Small intestine (tissue), 7 donors: ENCODE measurements around the gene LRP1. TPM values are rescaled to one million over a fixed set of nuclear protein-coding genes. Genes with fewer than 3 reads are reported as not detected.
A peak's percentile ranks its signal among the peaks of the same experiment; 100 is the strongest.

ENCODE experiments used
- DNase-seq, 2 donors: peaks; one replicate each; pipeline versions ENCODE4 v3.0.0 to v3.0.0-alpha.2; 2013
- FAIRE-seq: peaks from 2 replicates; lab custom pipeline; 2012; peaks lifted over from hg19 to GRCh38; lab: Jason Lieb, UNC
- H3K27ac ChIP-seq, 3 donors: one replicate each; pipeline ENCODE4 v1.5.1; 2013; ENCODE audit warnings: low read length in 2 of 3, mild to moderate bottlenecking in 2 of 3, control low read depth in 1 of 3, inconsistent platforms in 1 of 3, low read depth in 1 of 3, moderate library complexity in 1 of 3
- H3K27me3 ChIP-seq, 3 donors: one replicate each; pipeline ENCODE4 v1.6.1; 2013; ENCODE audit warnings: low read length in 3 of 3, inconsistent platforms in 1 of 3; ENCODE audit not compliant: control insufficient read depth in 3 of 3, insufficient read depth in 3 of 3
- H3K36me3 ChIP-seq, 3 donors: one replicate each; pipeline ENCODE4 v1.6.1; 2013; ENCODE audit warnings: low read length in 3 of 3, inconsistent platforms in 1 of 3, low read depth in 1 of 3, mild to moderate bottlenecking in 1 of 3, moderate library complexity in 1 of 3; ENCODE audit not compliant: control insufficient read depth in 3 of 3, insufficient read depth in 2 of 3
- H3K4me1 ChIP-seq, 3 donors: one replicate each; pipeline ENCODE4 v1.6.1; 2013; ENCODE audit warnings: low read length in 2 of 3, inconsistent platforms in 1 of 3, low read depth in 1 of 3, mild to moderate bottlenecking in 1 of 3, moderate library complexity in 1 of 3; ENCODE audit not compliant: control insufficient read depth in 3 of 3, insufficient read depth in 2 of 3
- H3K4me3 ChIP-seq, 3 donors: one replicate each; pipeline ENCODE4 v1.5.1; 2013; ENCODE audit warnings: low read length in 3 of 3, control low read depth in 1 of 3, inconsistent platforms in 1 of 3, low read depth in 1 of 3, mild to moderate bottlenecking in 1 of 3, moderate library complexity in 1 of 3
- H3K9me3 ChIP-seq, 2 donors: one replicate each; pipeline ENCODE4 v1.6.1; 2013; ENCODE audit warnings: low read depth in 1 of 2, low read length in 1 of 2; ENCODE audit not compliant: control insufficient read depth in 2 of 2, insufficient read depth in 1 of 2
- WGBS, 3 donors: extraction: QIAGEN DNeasy Blood & Tissue Kit; methylation state at CpG; one replicate each; pipeline ENCODE4 v1.1.7; 2013; 5-methylcytosine and 5-hydroxymethylcytosine counted together
- polyA plus RNA-seq, 4 donors: library from polyadenylated mRNA; stranded (reverse) in 3 of 4; unstranded in 1 of 4; fragments of 200-250 nt in 3 of 4; fragments of 120-200 nt in 1 of 4; gene quantifications; one replicate each; pipeline versions ENCODE4 v1.2.1 to v1.2.3, GENCODE V29; 2013
- donor health status: healthy with polysubstance abuse.
- donor health status: control.
- donor health status: control.
- donor health status: Bipolar disorder and iron deficiency.
- donor health status: healthy.

LRP1 gene
- polyA plus RNA-seq, 4 donors, result 24.3 to 55.3 (median 41.6) TPM

GRCh38 chr12:57170927-57171326 lies 42.6 kb downstream of the LRP1 start:
- Histone ChIP-seq H3K4me3 (no peak overlapping the region), H3K9me3 (no peaks in the 10 kb centered on the region), H3K27me3 (no peaks in the 10 kb centered on the region), H3K36me3 (peaks cover 5 to 97% (median 18%) of the 10 kb centered on the region in 3 donors), H3K4me1 (no peaks in the 10 kb centered on the region), H3K27ac (no peak overlapping the region)
- 86 to 94% (median 92%) methylated on average over 4 of the region's 4 CpGs for WGBS, 3 donors
- no peak for DNase-seq
- FAIRE-seq, result no peak

GRCh38 chr12:57171668-57172067 lies 43.4 kb downstream of the LRP1 start:
- H3K36me3 ChIP-seq, result peaks cover 5 to 97% (median 23%) of the 10 kb centered on the region in 3 donors
- peak overlapping the region in 1 of 3 donors; percentile 21 for H3K27ac ChIP-seq
- H3K4me1 ChIP-seq, result no peaks in the 10 kb centered on the region
- H3K9me3 ChIP-seq, result no peaks in the 10 kb centered on the region
- 57 to 65% (median 57%) methylated on average over 4 of the region's 4 CpGs for WGBS, 3 donors
- H3K27me3 ChIP-seq, result no peaks in the 10 kb centered on the region
- FAIRE-seq (no peak), DNase-seq (no peak)
- H3K4me3 ChIP-seq, result no peak overlapping the region

- peaks cover 5 to 97% (median 23%) of the 10 kb centered on the region in 3 donors for H3K36me3 ChIP-seq
- H3K27ac ChIP-seq, result no peak overlapping the region
- H3K27me3 ChIP-seq, result no peaks in the 10 kb centered on the region
- H3K4me3 ChIP-seq, result no peak overlapping the region
- FAIRE-seq (no peak), DNase-seq (peak; percentile 24 to 50)
- 59 to 61% (median 60%) methylated on average over 11 of the region's 11 CpGs for WGBS, 3 donors
- no peaks in the 10 kb centered on the region for H3K4me1 ChIP-seq
- H3K9me3 ChIP-seq, result no peaks in the 10 kb centered on the region
Observed at GRCh38 chr12:57173089-57173488, 44.8 kb downstream of the LRP1 start.

- no peak for FAIRE-seq
- Histone ChIP-seq H3K36me3 (peaks cover 2 to 97% (median 21%) of the 10 kb centered on the region in 3 donors), H3K27ac (no peak overlapping the region), H3K27me3 (no peaks in the 10 kb centered on the region), H3K4me1 (no peaks in the 10 kb centered on the region), H3K9me3 (no peaks in the 10 kb centered on the region), H3K4me3 (no peak overlapping the region)
- no peak for DNase-seq
- WGBS, 3 donors, result 88 to 93% (median 90%) methylated on average over 14 of the region's 14 CpGs
Observed at GRCh38 chr12:57173683-57174082, 45.4 kb downstream of the LRP1 start.

GRCh38 chr12:57175428-57176138 lies 47.3 kb downstream of the LRP1 start:
- Histone ChIP-seq H3K36me3 (peaks cover 5 to 97% (median 21%) of the 10 kb centered on the region in 3 donors), H3K9me3 (no peaks in the 10 kb centered on the region), H3K4me1 (no peaks in the 10 kb centered on the region), H3K27ac (no peak overlapping the region), H3K27me3 (no peaks in the 10 kb centered on the region), H3K4me3 (no peak overlapping the region)
- WGBS, 3 donors, result 58 to 70% (median 60%) methylated on average over 29 of the region's 29 CpGs
- DNase-seq (peak; percentile 56 to 72), FAIRE-seq (no peak)

- Histone ChIP-seq H3K36me3 (peaks cover 5 to 97% (median 20%) of the 10 kb centered on the region in 3 donors), H3K27me3 (no peaks in the 10 kb centered on the region), H3K4me1 (no peaks in the 10 kb centered on the region), H3K9me3 (no peaks in the 10 kb centered on the region), H3K4me3 (no peak overlapping the region), H3K27ac (no peak overlapping the region)
- DNase-seq (no peak), FAIRE-seq (no peak)
- WGBS, 3 donors, result 88 to 96% (median 89%) methylated on average over 9 of the region's 9 CpGs
Observed at GRCh38 chr12:57176139-57176477, 47.8 kb downstream of the LRP1 start.

GRCh38 chr12:57176846-57177245 lies 48.6 kb downstream of the LRP1 start:
- FAIRE-seq (no peak), DNase-seq (no peak)
- H3K4me1 ChIP-seq, result no peaks in the 10 kb centered on the region
- H3K27me3 ChIP-seq, result no peaks in the 10 kb centered on the region
- no peak overlapping the region for H3K4me3 ChIP-seq
- 77 to 90% (median 84%) methylated on average over 9 of the region's 9 CpGs for whole genome bisulfite sequencing, 3 donors
- no peaks in the 10 kb centered on the region for H3K9me3 ChIP-seq
- H3K27ac ChIP-seq, result no peak overlapping the region
- peaks cover 6 to 96% (median 22%) of the 10 kb centered on the region in 3 donors for H3K36me3 ChIP-seq

GRCh38 chr12:57177354-57177753 lies 49.1 kb downstream of the LRP1 start:
- Histone ChIP-seq H3K27me3 (no peaks in the 10 kb centered on the region), H3K27ac (no peak overlapping the region), H3K4me3 (no peak overlapping the region), H3K36me3 (peaks cover 7 to 98% (median 22%) of the 10 kb centered on the region in 3 donors), H3K9me3 (no peaks in the 10 kb centered on the region), H3K4me1 (no peaks in the 10 kb centered on the region)
- DNase-seq, result no peak
- 88 to 93% (median 90%) methylated on average over 15 to 16 of the region's 16 CpGs for WGBS, 3 donors
- no peak for FAIRE-seq
